GM21529 (cell line): ENCODE measurements around the gene GALNTL6.
A peak's percentile ranks its signal among the peaks of the same experiment; 100 is the strongest.
"Not testable (repeated sequence)": the region's sequence is repeated elsewhere in the genome, so short reads cannot be mapped to it uniquely, and the experiment has no call there.

Source experiments
- ATAC-seq: cut with Tn5 transposase; IDR thresholded peaks from one replicate; pipeline ENCODE4 v1.9.1; 2021; ENCODE audit not compliant: unreplicated experiment

The GALNTL6 gene

GRCh38 chr4:172786039-172786792 is 973.0 kb downstream of the GALNTL6 start:
- ATAC-seq, result no peak

DNA sequence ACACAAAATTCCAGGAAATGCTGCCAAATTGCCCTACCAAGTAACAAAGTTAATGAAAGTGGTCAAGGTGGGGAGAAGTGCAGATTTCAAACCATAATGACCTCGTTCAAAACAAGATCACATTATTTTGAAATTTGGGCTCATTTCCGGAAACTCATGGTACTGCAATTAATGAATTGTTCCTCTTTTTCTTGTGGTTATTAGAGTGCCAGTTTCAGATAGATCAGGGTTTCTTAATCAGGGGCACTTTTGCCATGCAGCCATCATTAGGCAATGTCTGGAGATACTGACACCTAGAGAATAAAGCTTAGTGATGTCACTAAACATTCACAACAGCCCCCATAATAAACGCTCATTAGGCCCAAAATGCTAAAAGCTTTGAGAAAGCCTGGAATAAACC is 973.9 kb downstream of the GALNTL6 start:
- ATAC-seq, result no peak

DNA sequence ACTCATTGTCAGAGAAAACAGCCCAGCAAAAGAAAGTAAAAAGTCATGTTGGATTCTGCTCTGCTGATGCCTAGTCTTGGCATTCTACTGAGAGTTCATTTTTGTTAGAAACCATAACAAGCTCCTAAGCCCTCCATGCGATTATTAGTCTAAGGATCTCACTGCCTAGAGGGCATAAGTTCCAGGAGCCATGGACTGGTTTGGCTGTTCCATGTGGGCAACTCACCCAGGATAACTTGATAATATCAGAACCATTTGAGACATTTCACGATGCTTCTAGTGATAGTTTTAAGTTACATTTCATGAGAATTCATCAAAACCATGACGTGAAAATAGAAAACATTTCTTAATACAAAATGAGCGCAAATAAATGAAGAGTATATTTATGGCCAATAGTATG is 978.6 kb downstream of the GALNTL6 start:
- no peak for ATAC-seq

- ATAC-seq, result no peak
These were observed 980.5 kb downstream of the GALNTL6 start for GRCh38 chr4:172793565-172794306.

GRCh38 chr4:172794307-172794703 is 981.1 kb downstream of the GALNTL6 start:
- no peak for ATAC-seq

DNA sequence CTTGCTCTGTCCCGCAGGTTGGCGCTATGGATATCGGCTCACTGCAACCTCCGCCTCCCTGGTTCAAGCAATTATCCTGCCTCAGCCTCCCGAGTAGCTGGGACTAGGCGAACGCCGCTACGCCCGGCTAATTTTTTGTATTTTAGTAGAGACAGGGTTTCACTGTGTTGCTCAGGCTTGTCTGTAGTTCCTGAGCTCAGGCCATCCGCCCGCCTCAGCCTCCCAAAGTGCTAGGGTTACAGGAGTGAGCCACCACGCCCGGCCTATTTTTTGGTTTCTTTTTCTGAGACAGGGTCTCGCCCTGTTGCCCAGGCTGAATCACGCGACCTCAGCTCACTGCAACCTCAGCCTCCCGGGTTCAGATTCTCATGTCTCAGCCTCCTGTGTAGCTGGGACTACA is 984.1 kb downstream of the GALNTL6 start:
- not testable (repeated sequence) for ATAC-seq

GRCh38 chr4:172802032-172802431 is 988.8 kb downstream of the GALNTL6 start:
- no peak for ATAC-seq

- ATAC-seq, result no peak
These were observed 993.6 kb downstream of the GALNTL6 start for GRCh38 chr4:172806841-172807240.

- no peak for ATAC-seq
These were observed 995.0 kb downstream of the GALNTL6 start for GRCh38 chr4:172808196-172808595.

GRCh38 chr4:172809319-172809718 is 996.1 kb downstream of the GALNTL6 start:
- ATAC-seq, result no peak

GRCh38 chr4:172813359-172813923 is 1000.2 kb downstream of the GALNTL6 start:
- ATAC-seq, result peak; percentile 83

DNA sequence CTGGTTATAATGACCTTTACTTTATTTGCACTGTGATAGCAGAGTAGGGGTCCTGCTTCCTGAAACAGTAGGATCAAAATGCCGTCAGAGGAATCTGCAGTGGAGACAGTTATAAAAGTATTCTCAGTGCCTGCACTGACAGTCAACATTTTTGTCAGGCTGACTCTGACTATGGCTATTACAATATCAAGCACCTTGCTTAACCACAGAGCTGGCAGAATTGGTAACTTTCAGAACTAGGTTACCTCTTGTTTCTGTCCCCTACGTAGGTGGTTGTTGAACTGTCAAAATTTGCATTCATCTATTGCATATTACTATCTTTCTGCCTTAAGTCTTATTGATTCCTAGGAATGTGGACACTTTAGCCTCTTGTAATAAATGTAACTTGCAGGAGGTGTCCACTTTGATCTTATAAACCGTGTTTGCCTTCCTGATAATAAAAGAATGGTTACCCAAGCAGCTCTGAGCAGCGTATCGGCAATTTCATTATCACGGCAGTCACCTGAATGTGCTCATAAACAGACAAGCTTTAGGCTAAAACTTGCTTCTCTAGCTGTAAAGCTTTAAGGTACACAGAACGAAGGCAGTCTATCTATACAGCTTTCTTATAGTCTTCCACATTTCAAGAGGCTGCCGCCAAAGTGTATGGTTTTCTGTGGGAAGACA is 1002.4 kb downstream of the GALNTL6 start:
- no peak for ATAC-seq

GRCh38 chr4:172818901-172819300 is 1005.7 kb downstream of the GALNTL6 start:
- ATAC-seq, result no peak

- no peak for ATAC-seq
These were observed 1006.1 kb downstream of the GALNTL6 start for GRCh38 chr4:172819353-172819752.

- ATAC-seq, result no peak
These were observed 1009.1 kb downstream of the GALNTL6 start for GRCh38 chr4:172822331-172822730.

- no peak for ATAC-seq
These were observed 1013.1 kb downstream of the GALNTL6 start for GRCh38 chr4:172826346-172826745.

GRCh38 chr4:172826861-172827260 is 1013.7 kb downstream of the GALNTL6 start:
- no peak for ATAC-seq

DNA sequence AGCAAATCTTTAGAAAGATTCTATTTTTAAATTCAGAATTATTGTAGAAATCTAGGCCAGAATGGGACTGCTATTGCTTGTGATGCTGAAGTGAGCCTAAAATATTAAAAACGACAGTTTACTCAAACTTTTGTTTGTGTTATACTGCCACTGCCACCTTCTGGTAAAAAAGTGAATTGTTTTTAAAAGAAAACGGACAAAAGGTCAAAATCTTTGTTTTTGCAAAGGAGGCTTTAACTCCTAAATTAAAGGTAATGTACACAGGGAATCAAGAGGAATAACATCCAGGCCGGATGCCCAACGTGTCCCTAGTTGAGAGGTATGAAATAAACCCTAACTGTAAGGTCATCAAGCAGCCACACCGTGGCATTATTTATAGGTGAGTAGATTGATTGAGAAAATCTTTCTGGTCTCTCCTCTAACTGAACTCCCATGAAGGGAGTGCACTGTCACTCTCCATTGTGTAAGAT is 1017.1 kb downstream of the GALNTL6 start:
- no peak for ATAC-seq

DNA sequence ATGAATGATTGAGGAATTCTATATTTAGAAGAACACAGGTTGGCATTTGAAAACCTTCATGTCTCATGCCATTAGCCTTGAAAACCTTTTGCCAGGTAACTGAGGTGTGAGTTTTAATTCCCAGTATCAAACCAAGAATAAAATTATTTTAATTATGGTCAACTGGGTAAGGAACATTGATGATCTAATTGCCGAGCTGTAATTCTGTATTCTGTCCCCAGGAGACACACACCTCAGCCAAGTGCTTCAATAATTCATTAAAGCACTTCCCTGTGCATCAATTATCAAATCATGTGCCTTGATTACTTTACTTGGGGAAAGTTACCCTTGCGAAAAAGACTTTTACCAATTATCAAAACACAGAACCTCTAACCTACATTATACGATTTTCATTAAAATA is 1023.5 kb downstream of the GALNTL6 start:
- no peak for ATAC-seq

DNA sequence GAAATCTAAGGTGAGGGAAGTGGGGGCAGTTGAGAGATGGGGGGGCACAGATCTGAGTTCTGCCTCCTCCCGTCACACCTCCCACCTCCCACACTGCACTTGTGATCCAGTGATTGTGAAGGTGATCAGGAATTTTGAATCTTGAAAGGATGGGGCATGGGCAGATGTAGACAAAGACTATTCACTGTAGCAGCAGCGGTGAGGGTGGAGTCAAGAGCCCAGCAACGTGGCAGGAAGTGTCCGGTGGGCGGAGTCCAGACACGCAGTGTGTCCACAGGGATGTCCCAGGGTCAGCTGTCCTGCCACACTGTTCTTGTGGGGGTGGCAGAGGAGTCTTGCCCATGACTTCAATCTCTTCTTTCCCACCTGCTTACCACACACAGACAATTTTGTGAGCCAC is 1024.9 kb downstream of the GALNTL6 start:
- no peak for ATAC-seq

- ATAC-seq, result no peak
These were observed 1025.7 kb downstream of the GALNTL6 start for GRCh38 chr4:172838943-172839342.
